GM18873 (cell line): ENCODE measurements around the gene SYCE3.

Source experiments
- ATAC-seq: cut with Tn5 transposase; IDR thresholded peaks from one replicate; pipeline ENCODE4 v1.9.1; 2021; ENCODE audit warnings: mild to moderate bottlenecking, moderate library complexity, moderate number of reproducible peaks; ENCODE audit not compliant: unreplicated experiment, low FRiP score

SYCE3 gene

DNA sequence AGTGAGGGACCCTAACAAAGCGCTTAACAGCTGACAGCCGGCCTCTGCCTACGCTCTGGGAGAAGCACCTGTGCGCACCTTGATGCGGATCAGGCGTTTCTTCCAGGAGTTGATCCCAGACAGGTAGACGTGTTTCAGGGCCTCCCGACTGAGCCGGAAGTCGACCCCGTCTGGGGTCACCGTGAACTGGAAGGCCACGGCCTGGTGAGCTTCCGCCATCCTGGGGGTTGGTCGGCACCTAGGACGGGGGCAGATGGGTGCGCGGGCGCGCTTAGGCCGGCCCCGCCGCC, 14.9 kb upstream of the SYCE3 start:
- ATAC-seq, result no peak

DNA sequence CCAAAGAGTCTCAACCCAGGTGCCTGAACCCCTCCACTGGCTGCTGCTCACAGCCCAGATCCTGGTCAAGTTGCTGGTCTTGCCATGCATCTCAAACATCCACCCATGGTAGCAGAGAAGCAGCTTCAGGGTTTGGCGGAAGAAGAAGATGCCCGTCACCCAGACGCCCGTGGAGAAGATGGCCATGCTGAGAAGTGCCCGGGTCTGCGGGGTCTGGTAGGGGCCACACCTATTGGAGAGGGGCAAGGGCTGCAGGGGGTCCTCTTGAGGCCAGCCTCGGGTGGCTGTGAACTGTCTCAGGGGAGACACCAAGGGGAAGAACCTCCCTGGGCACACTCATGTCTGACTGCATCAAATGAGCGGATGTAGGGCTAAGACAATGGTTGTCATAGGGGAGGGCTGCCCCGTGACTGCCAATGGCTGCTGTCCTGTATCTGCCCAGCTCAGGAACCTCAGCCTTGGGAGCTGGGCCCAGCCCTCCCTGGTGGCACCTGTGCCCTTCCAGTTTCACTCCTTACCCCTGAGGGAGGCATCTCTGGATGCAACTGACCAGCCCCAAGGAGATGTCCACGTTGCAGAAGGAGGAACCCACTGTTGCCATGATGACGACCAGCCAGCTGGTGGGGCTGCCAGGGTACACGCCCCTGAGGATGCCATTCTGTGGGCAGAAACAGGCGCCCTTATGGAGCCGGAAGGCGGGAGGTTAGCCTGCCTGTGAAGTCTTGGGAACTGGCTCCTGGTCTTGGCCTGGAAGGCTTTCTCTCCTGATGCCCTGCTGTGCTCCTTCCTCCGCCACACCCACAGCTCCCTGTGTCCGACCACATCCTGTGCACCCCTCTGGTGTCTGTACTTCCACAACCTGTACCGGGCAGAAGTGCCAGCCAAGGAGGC, 14.3 kb upstream of the SYCE3 start:
- ATAC-seq, result no peak

DNA sequence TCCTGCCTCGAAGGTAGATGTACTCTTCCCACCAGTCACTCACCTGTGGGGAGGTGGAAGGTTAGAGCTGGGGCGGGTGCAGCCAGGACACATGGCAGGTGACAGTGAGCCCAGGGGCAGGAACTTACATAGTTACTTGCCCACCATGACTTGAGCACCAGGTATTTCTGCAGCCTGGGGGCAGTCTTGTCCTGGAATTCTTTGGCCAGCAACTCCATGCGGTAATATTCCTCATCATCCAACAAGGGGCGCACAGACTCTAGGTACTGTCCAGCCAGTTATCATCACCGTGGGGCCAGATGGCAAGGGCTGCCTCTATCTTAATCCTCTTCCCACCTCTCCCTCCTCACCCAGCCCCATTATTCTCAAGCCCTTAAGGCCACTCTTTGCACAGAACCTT, 13.4 kb upstream of the SYCE3 start:
- ATAC-seq, result no peak

DNA sequence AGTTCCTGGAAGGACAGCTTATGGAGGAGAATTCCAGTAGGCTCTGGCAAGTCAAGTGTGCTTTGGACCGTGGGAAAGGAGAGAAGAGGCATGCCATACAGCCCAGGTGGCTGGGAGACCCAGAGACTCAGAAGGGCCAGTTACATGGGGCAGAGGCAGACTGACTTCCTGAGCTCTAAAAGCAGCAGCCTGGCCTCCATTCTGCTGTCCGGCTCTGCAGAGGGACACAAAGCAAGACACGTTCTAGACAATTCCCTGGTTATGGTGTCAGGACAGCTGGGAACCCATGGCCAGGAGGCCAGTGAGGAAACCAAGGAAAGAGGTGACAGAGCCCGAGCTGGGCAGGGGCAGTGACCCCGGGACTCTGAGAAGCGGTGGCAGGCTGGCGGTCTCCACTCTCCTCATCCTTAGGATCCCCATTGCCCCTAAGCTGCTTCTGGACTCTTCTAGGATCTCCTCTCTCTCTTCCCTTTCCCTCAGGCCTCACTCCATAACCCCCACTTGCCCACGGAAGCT, 12.8 kb upstream of the SYCE3 start:
- no peak for ATAC-seq

DNA sequence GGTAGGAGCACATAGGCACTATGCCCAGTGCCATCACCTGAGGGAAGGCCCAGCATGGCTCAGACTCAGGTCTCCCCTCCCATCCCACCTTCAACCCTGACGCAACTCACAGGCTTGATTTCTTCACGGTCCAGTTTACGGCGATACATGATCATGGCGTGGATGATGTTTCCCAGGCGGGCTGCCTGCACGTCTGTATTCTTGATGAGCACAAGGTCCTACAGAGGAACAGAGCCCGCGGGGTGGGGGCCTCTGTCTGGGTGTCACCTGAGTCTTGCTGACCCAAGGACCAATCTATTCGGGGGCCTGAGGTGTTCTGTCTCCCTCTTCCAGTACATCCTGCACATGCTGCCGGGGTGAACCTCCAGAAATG, 11.7 kb upstream of the SYCE3 start:
- ATAC-seq, result no peak

DNA sequence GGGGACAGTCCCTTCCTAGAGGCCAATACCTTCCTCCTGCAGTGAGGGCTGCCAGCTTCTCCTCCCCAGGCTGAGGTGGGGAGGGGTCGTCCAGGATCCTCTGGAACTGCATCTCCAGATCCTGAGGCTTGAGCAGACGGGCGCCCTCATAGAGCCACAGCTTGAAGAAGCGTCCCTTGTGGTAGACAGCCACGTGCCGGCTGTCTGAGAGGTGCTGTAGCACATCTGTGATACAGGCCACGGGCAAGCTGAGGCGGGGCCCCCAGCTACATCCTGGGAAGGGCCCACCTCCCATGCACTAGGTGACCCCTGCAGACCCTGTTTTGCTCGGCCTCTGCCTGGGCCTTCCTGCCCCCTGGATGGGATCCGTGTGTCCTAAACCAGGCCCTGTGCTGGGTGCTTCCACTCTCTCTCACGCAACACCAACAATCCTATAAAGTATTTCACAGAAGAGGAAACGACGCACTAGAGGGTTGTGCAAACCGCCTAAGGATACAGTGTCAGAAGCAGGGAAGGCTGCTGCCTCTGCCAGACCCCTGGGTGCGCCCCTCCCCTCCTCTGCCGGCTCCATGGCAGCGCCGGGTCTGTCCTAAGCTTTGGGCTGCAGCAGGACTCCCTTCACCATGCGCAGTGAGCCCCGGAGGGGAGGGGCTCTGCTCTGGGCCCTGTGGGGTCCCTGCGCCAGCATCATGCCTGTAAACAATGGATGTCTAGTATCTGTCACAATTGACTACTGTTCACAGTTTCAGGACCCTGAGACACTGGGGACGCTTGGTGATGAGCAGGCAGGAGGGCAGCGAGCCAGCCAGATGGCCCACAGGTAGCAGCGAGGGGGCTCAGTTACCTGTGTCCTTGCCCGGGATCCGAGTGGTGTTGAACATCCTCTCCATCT, 11.0 kb upstream of the SYCE3 start:
- ATAC-seq, result no peak

DNA sequence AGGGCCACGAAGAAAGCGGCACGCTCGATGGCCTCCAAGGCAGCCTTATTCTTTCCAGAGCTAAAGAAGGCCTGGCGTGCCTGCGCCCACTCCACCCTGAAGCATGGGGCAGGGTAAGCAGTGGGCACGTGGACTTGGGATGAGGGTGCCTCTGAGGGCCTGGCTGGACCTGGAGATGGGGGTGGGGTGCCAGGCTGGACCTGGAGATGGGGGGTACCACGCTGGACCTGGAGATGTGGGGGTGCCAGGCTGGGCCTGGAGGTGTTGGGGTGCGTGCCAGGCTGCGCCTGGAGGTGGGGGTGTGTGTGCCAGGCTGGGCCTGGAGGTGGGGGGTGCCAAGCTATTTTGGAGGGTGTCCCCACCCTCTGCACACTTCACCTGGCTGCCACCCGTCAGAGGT, 10.2 kb upstream of the SYCE3 start:
- ATAC-seq, result no peak

DNA sequence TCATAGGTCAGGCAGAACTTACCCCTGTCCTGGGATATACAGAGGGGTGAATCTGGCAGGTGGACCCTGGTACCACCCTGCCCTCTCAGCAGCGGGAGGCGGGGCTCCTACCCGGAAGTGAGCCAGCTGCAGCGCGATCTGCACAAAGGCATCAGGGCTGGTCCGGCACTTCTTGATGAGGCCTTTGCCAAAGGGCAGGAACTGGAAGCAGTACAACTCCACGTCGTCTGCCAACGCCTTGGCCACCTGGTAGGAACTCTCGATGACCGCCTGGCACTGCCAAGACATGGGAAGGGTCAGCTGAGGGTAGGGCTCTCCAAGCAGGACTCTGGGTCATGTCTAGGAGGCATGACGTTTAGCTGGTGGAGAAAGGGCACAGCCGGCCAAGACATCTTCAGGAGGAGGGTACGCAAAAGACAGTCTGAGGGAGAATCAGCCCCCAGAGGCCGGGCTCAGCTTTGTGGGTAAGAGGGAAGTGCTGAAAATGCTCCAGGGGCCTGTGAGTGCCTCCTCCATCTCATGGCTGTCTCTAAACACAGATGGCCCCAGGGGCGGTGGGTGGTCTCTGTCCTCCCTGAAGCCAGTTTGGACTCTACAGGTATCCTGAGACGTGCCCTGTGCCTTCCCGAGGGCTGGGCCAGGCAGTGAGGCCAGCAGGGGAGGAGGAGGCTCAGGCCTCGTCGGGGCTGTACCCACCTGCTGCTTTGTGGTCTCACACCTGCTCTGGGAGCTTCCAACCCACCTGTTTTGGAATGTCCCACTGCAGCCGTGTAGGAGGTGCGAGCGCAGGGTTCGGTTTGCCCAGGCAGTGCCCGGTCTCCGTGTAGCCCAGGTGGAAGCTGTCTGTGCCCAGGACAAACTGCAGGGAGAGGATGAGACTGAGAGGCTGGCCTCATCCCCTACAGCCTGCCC, 8.8 kb upstream of the SYCE3 start:
- ATAC-seq, result no peak

DNA sequence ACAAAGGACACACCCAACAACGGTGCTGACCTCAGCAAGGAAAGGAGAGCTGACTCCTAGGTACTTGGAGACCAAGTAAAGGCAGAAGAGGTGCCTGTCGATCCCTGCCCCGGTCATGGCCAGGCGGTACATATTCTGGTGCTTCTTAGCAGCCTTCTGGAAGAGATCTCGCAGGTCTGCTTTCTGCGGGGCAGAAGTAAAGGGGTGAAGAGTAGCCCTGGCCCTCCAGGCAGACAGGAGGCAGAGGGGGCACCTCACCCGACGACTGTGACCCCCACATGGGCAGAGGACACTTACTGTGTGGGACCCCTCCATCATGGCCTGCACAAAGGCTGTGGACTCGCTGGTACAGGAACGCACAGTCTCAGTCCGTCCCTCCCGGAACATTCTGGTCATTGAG, 8.1 kb upstream of the SYCE3 start:
- ATAC-seq, result no peak

DNA sequence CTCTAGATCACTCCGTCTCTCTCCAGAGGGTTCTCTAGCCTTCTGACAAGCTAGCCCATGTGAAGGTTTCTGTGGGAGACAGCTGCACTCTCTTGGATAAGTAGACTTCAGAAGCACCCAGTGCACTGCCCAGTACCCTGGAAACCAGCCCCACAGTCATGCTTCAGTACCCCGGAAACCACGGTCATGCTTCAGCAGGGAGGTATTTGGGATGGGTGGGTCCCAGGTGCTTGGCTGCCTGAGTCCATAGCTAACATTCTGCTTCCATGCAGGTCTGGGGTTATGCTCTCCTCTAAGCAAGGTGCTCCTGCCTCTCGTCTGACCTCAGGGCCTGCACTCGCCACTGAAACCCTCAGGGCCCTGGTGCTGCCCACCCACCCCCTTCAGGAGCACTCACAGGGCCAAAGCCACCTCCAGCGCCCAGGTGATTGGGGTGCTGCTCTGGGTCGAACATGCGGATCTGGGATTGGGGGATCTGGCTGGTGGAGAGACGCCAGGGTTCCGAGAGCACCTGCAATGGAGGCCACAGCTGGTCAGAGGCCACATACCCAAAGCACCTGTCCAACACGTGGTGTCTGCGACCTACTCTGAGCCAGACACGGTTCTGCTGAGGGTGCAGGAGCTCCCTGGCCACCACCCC, 7.3 kb upstream of the SYCE3 start:
- no peak for ATAC-seq

DNA sequence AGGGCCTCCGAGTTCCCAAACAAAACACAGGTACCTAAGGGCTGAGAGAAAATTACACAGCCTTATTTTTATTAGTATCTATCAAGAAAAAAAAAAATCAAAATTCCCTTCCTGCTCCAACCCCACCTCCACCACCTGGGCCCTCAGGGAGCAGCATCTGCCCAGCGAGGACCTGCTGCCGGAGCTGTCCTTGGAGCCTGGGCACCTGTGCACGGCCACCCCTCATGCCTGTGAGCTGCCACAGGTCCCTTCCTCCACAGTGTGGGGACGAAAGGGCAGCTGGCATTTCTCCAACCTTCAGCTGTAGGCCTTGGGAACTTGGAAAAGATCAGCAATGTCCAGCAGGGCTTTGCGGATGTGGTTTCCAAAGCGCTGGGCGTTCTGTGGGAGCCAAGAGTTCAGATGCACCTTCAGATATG, 6.3 kb upstream of the SYCE3 start:
- ATAC-seq, result no peak

DNA sequence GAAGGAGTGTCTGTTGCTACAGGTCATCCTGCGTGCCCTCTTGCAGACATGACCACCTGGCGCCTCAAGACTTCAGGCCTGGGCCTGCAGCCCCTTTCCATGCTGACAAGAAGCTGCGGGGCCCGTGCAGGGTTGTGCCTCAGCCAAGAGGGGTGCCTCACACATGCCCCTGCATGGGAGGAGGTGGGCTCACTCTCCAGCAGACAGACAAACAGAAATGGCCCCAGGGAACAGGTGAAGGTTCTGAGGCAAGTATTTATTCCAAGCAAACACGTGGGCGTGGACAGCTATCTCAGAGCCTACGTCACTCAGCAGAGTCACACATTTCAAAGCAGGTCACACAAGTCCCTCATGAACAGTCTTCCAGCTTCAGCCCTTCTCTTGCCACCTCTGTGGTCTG, 5.9 kb upstream of the SYCE3 start:
- ATAC-seq, result no peak

DNA sequence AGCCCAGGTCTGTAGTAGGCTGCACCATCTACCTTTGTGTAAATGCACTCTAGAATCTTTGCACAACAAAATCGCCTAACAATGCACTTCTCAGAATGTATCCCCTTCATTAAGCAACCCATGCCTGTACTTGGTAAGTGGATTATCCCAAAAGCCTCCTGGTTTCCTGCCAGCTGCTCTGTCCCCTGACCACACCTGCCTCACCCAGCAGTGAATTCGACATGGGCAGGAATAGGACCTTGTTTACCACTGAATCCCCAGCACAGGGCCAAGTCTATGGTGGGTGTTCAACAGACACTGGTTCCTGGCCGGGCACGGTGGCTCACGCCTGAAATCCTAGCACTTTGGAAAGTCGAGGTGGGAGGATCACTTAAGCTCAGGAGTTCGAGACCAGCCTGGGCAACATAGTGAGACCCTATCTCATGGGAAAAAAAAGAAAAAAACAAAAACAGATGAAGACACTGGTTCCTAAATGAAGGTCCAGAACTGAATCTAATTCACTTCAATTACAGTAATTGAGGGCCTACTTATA, 5.1 kb upstream of the SYCE3 start:
- ATAC-seq, result no peak

DNA sequence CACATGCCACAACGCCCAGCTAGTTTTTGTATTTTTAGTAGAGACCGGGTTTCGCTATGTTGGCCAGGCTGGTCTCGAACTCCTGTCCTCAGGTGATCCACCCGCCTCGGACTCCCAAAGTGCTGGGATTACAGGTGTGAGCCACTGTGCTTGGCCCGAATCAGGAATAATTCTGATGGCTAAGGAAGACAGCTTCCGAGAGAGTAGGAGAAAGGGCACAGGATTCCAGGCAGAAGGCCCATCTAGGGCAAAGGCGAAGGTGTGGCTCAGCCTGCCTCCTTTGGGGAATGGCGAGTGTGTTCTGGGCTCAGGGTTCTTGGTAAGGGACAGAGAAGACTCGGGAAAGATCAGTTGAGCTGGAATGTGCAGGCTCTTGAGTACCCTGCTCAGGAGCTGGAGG, 1.6 kb upstream of the SYCE3 start:
- no peak for ATAC-seq

DNA sequence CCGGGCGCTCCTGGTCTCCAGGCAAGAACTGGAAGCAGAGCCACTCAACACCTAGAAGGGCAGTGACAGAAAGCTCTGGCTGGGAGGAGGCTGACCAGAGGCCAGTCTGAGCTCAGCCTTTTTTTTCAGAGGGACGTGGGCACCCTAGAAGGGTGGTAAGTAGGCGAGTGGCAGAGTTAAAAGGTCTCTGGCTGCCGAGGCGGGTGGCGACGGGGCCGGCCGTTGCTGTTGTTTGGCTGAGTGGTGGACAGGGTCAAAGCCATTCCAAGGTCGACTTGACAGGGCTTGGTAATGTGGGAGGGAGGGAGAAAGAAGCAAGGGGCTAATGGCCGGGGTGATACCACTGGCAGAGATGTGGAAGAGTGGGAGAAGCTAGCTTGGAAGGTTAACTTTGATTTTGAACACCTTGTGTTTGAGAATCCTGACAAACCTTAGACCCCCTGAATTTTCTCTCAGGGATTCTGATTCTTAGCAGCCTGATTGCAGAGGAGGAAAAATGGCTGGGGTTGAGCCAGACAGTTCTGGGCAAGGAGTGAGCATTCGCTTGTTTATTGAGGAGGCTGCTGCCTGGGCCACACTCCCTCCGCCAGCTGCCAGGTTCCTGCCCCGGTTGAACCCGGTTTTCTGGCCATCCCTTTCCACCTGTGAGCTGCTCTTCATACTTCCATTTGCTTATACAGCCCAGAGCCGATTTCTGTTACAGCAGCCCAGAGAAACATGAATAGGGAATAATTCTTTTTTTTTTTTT, 868 bp upstream of the SYCE3 start:
- no peak for ATAC-seq

DNA sequence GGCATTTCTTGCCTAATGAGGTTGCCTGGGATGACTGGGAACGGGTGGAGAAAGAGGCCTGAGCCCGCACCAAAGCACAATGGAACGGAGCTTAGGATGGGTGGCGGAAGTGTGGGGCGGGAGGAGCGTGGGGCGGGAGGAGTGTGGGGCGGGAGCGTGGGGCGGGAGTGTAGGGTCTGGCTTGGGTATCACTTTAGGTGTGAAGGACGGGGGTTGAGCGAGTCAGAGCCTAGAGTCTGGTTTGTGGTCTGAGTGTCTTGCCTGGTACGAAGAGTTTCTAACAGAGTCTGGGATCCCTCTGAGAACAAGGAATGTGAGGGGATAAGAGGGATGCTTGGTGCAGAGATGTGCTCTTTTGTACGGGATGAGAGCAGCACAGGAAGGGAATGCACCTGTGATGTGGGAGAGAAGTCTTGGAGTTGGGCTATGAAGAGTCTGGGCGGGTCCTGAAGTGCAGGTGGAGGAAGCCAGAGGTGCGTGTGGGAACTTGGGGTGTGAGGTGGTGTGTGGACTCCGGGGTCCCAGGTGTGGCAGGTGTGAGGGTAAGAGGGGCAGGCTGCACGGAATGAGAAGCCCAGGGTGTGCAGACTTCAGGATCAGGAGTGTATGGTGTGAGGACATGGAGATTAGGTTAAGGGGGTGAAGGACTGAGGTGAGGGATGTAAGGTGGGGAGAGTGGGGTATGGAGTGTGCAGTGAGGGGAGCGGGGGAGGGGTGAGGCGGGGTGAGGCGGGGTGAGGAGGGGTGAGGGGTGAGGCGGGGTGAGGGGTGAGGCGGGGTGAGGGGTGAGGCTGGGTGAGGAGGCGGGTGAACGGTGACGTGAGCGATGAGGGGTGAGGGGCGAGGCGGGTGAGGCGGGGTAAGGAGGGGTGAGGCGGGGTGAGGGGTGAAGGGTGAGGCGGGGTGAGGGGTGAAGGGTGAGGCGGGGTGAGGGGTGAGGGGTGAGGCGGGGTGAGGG, 1.0 kb downstream of the SYCE3 start:
- no peak for ATAC-seq

DNA sequence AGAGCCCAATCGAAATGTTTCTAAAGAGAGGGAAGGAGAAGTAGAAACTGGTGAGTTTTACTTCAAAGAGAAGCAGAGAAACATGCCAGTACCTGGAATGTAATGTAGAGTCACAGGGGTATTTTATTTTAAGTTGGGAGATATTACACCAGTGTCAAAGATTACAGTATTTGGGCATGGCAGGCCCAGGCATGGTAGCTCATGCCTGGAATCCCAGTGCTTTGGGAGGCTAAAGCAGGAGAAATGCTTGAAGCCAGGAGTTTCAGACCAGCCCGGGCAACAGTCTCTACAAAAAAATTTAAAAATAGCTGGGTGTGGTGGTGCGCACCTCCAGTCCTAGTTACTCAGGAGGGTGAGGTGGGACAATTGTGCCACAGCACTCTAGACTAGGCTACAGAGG, 2.7 kb downstream of the SYCE3 start:
- no peak for ATAC-seq

DNA sequence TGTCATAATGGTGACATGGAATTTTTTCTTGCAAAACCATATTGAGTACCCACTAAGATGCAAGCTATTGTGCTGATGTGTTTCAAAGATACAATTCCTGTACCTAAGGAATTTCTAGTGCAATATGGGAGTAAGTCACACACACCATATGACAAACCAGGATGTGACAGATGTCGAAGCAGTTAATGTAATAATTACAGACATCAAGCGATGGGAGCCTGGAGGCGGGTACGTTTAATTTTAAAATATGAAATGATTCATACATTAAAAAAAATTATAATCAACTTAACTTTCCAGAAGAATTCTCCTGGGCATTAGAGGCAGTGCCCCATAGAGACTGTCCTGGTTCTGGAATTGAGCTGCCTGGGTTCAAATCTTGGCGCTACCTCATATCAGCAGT, 6.0 kb downstream of the SYCE3 start:
- no peak for ATAC-seq
